DOHH2 (cell line): Measurements from ENCODE around the gene GPR15LG.

ENCODE experiments used
- CTCF ChIP-seq: fragments of 200-600 bp; sonication (generic); IDR thresholded peaks from one replicate; pipeline ENCODE4 v1.5.1; 2014; ENCODE audit warnings: antibody characterized with exemption, mild to moderate bottlenecking, low read depth, low read length; ENCODE audit not compliant: poor library complexity, severe bottlenecking
- EZH2phosphoT487 ChIP-seq: fragments of 200-600 bp; sonication (generic); IDR thresholded peaks from 2 replicates; pipeline ENCODE4 v1.6.1; 2017; ENCODE audit warnings: borderline replicate concordance, mild to moderate bottlenecking, antibody characterized with exemption, low read length, moderate library complexity, mixed read lengths

- TF ChIP-seq CTCF (no peak), EZH2phosphoT487 (no peak)
Measured at GRCh38 chr10:84216834-84217233, 43.2 kb downstream of the GPR15LG start.
